GM19397 (cell line): ENCODE measurements around the gene LMBRD2.
A peak's percentile ranks its signal among the peaks of the same experiment; 100 is the strongest.
"Not testable (repeated sequence)": the region's sequence is repeated elsewhere in the genome, so short reads cannot be mapped to it uniquely, and the experiment has no call there.

Source experiments
- ATAC-seq: cut with Tn5 transposase; IDR thresholded peaks from one replicate; pipeline ENCODE4 v1.9.1; 2021; ENCODE audit warnings: mild to moderate bottlenecking, moderate library complexity; ENCODE audit not compliant: unreplicated experiment

LMBRD2 gene

GRCh38 chr5:36151434-36152323 lies at the start of gene LMBRD2, which contains the start of gene SKP2:
TSS of gene LMBRD2 (minus strand) at chr5:36151887. CDS start at chr5:36143349, 8,538 bp downstream.
TSS of gene SKP2 (plus strand) at chr5:36152111. CDS start at chr5:36152263, 152 bp downstream.
- peak; percentile 98 for ATAC-seq

GRCh38 chr5:36200513-36200912 lies 48.8 kb upstream of the LMBRD2 start:
- ATAC-seq = no peak

- ATAC-seq = no peak
These were observed 47.9 kb upstream of the LMBRD2 start for GRCh38 chr5:36199620-36200019.

- not testable (repeated sequence) for ATAC-seq
These were observed 47.1 kb upstream of the LMBRD2 start for GRCh38 chr5:36198783-36199182.

- ATAC-seq = no peak
These were observed 46.6 kb upstream of the LMBRD2 start for GRCh38 chr5:36198281-36198680.

- no peak for ATAC-seq
These were observed 42.1 kb upstream of the LMBRD2 start for GRCh38 chr5:36193746-36194145.

GRCh38 chr5:36184408-36184807 lies 32.7 kb upstream of the LMBRD2 start:
- ATAC-seq = not testable (repeated sequence)

GRCh38 chr5:36181774-36182173 lies 30.1 kb upstream of the LMBRD2 start:
- no peak for ATAC-seq

GRCh38 chr5:36180556-36181350 lies 29.1 kb upstream of the LMBRD2 start:
- no peak for ATAC-seq

- no peak for ATAC-seq
These were observed 28.3 kb upstream of the LMBRD2 start for GRCh38 chr5:36179950-36180349.

- no peak for ATAC-seq
These were observed 26.8 kb upstream of the LMBRD2 start for GRCh38 chr5:36178524-36178890.

- ATAC-seq = no peak
These were observed 26.2 kb upstream of the LMBRD2 start for GRCh38 chr5:36177715-36178523.

GRCh38 chr5:36177154-36177553 lies 25.5 kb upstream of the LMBRD2 start:
- peak; percentile 87 for ATAC-seq

- ATAC-seq = no peak
These were observed 23.4 kb upstream of the LMBRD2 start for GRCh38 chr5:36175043-36175442.

GRCh38 chr5:36174119-36174518 lies 22.4 kb upstream of the LMBRD2 start:
- ATAC-seq = no peak

GRCh38 chr5:36173426-36173825 lies 21.7 kb upstream of the LMBRD2 start:
- ATAC-seq = no peak

- no peak for ATAC-seq
These were observed 20.9 kb upstream of the LMBRD2 start for GRCh38 chr5:36172599-36172998.

GRCh38 chr5:36170832-36171424 lies 19.2 kb upstream of the LMBRD2 start:
- no peak for ATAC-seq

- ATAC-seq = no peak
These were observed 17.1 kb upstream of the LMBRD2 start for GRCh38 chr5:36168737-36169136.

- no peak for ATAC-seq
These were observed 12.8 kb upstream of the LMBRD2 start for GRCh38 chr5:36164461-36164860.
